Sigmoid colon (tissue), 7 donors: Measurements from ENCODE around the gene GRIK3. TPM values are rescaled to one million over a fixed set of nuclear protein-coding genes. Genes with fewer than 3 reads are reported as not detected.

Experiments
- DNase-seq: peaks from one replicate; pipeline ENCODE4 v3.0.0-alpha.2; 2019
- H3K27ac ChIP-seq, 4 donors: fragments of 200-600 bp; sonication (generic); one replicate each; pipeline ENCODE4 v1.5.1; 2016 to 2019; ENCODE audit warnings: mild to moderate bottlenecking in 1 of 4
- H3K27me3 ChIP-seq, 3 donors: fragments of 200-600 bp; sonication (generic); one replicate each; pipeline ENCODE4 v1.5.1; 2019; ENCODE audit warnings: mild to moderate bottlenecking in 1 of 3
- H3K36me3 ChIP-seq, 4 donors: fragments of 200-600 bp; sonication (generic); one replicate each; pipeline ENCODE4 v1.5.1; 2016 to 2019
- H3K4me1 ChIP-seq, 4 donors: fragments of 200-600 bp; sonication (generic); one replicate each; pipeline ENCODE4 v1.5.1; 2017 to 2019
- H3K4me3 ChIP-seq, 4 donors: fragments of 200-600 bp; sonication (generic); one replicate each; pipeline ENCODE4 v1.5.1; 2017 to 2019; ENCODE audit warnings: mild to moderate bottlenecking in 2 of 4, moderate library complexity in 1 of 4
- H3K9me3 ChIP-seq, 4 donors: fragments of 200-600 bp in 3 of 4; sonication (generic) in 3 of 4; one replicate each; pipeline versions ENCODE4 v1.5.1 to v1.6.1; 2013 to 2019
- EP300 ChIP-seq, 4 donors: sonication (generic); formaldehyde crosslinking; IDR thresholded peaks; one replicate each; pipeline ENCODE4 v1.6.1; 2017; ENCODE audit warnings: antibody characterized with exemption in 4 of 4
- POLR2A ChIP-seq, 2 donors: fragments of 450-650 bp; IDR thresholded peaks; one replicate each; pipeline ENCODE4 v1.6.1; 2016; ENCODE audit warnings: antibody characterized with exemption in 2 of 2, mild to moderate bottlenecking in 2 of 2, moderate library complexity in 2 of 2
- POLR2AphosphoS5 ChIP-seq, 4 donors: sonication (generic); formaldehyde crosslinking; IDR thresholded peaks; one replicate each; pipeline ENCODE4 v1.6.1; 2017; ENCODE audit warnings: antibody characterized with exemption in 4 of 4
- WGBS, 2 donors: extraction: QIAGEN DNeasy Blood & Tissue Kit; methylation state at CpG; one replicate each; pipeline ENCODE4 v1.1.7; 2013; 5-methylcytosine and 5-hydroxymethylcytosine counted together
- intact Hi-C: fragments of 100-400 bp; cut with DNase I; formaldehyde crosslinking; loops from one replicate; pipeline ENCODE4 v1.15.1; 2023
- polyA plus RNA-seq, 3 donors: library from polyadenylated mRNA; stranded (reverse); fragments of 200-250 nt; gene quantifications; one replicate each; pipeline ENCODE4 v1.2.3, GENCODE V29; 2013
- total RNA-seq, 4 donors: library from RNA; depleted of rRNA; stranded (reverse); fragments of >200 nt; gene quantifications; one replicate each; pipeline ENCODE4 v1.1.0, GENCODE V29; 2016
- TF ChIP-seq, protein P1 (sequence below), 4 experiments: fragments of 450-650 bp in 3 of 4; fragments of 200-600 bp in 1 of 4; IDR thresholded peaks; one replicate each; pipeline ENCODE4 v1.5.1; 2016 to 2019; ENCODE audit warnings: antibody characterized with exemption in 4 of 4, mild to moderate bottlenecking in 3 of 4, moderate library complexity in 2 of 4
- donor health status: healthy with polysubstance abuse.
- donor health status: Bipolar disorder and iron deficiency.
- donor health status: healthy.

GRIK3 gene
- total and polyA plus RNA-seq, 7 donors = 0.60 to 7.1 (median 3.4) TPM; not detected in 1

GRCh38 chr1:37010011-37010410 lies 24.3 kb downstream of the GRIK3 start:
- DNase-seq = no peak
- Histone ChIP-seq H3K4me3 (no peak overlapping the region), H3K36me3 (no peaks in the 10 kb centered on the region), H3K27me3 (no peaks in the 10 kb centered on the region), H3K9me3 (no peaks in the 10 kb centered on the region), H3K4me1 (peaks cover 0 to 11% (median 0%) of the 10 kb centered on the region in 4 donors), H3K27ac (no peak overlapping the region)
- intact Hi-C loops = no loop called here
- WGBS, 2 donors = 44 to 64% methylated on average over 4 of the region's 4 CpGs
- TF ChIP-seq POLR2AphosphoS5 (IDR thresholded peaks at IDR 0.05) (no peak), POLR2A (IDR thresholded peaks at IDR 0.05) (no peak), EP300 (IDR thresholded peaks at IDR 0.05) (no peak)
- TF ChIP-seq, protein P1, sequence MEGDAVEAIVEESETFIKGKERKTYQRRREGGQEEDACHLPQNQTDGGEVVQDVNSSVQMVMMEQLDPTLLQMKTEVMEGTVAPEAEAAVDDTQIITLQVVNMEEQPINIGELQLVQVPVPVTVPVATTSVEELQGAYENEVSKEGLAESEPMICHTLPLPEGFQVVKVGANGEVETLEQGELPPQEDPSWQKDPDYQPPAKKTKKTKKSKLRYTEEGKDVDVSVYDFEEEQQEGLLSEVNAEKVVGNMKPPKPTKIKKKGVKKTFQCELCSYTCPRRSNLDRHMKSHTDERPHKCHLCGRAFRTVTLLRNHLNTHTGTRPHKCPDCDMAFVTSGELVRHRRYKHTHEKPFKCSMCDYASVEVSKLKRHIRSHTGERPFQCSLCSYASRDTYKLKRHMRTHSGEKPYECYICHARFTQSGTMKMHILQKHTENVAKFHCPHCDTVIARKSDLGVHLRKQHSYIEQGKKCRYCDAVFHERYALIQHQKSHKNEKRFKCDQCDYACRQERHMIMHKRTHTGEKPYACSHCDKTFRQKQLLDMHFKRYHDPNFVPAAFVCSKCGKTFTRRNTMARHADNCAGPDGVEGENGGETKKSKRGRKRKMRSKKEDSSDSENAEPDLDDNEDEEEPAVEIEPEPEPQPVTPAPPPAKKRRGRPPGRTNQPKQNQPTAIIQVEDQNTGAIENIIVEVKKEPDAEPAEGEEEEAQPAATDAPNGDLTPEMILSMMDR (IDR thresholded peaks at IDR 0.05) = no peak

DNA sequence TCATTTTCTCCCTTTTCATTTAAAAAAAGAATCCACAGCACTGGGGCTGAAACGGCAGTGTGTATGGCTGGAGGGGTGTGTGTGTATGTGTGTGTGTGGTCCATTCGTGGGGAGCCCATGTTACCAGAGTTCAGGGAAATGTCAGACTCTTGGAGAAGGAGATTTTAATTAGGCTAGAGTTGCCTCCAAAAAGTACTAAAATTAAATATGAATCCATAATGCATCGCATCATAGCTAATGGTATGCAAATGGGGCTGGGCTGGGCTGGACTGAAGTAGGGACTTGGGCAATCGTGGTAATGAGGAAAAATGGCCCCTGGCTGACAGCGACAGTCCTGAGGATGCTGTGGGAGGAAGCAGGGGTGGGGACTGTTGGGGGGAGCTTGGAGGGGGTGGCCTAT lies 24.8 kb downstream of the GRIK3 start:
- intact Hi-C loops = no loop called here
- Histone ChIP-seq H3K4me1 (peaks cover 0 to 11% (median 0%) of the 10 kb centered on the region in 4 donors), H3K4me3 (no peak overlapping the region), H3K27me3 (no peaks in the 10 kb centered on the region), H3K36me3 (no peaks in the 10 kb centered on the region), H3K27ac (no peak overlapping the region), H3K9me3 (no peaks in the 10 kb centered on the region)
- WGBS, 2 donors = 51 to 54% methylated on average over 5 of the region's 5 CpGs
- no peak for DNase-seq
- TF ChIP-seq EP300 (IDR thresholded peaks at IDR 0.05) = no peak
- TF ChIP-seq, protein P1 (IDR thresholded peaks at IDR 0.05) = no peak
- no peak for TF ChIP-seq POLR2A (IDR thresholded peaks at IDR 0.05)
- no peak for TF ChIP-seq POLR2AphosphoS5 (IDR thresholded peaks at IDR 0.05)

DNA sequence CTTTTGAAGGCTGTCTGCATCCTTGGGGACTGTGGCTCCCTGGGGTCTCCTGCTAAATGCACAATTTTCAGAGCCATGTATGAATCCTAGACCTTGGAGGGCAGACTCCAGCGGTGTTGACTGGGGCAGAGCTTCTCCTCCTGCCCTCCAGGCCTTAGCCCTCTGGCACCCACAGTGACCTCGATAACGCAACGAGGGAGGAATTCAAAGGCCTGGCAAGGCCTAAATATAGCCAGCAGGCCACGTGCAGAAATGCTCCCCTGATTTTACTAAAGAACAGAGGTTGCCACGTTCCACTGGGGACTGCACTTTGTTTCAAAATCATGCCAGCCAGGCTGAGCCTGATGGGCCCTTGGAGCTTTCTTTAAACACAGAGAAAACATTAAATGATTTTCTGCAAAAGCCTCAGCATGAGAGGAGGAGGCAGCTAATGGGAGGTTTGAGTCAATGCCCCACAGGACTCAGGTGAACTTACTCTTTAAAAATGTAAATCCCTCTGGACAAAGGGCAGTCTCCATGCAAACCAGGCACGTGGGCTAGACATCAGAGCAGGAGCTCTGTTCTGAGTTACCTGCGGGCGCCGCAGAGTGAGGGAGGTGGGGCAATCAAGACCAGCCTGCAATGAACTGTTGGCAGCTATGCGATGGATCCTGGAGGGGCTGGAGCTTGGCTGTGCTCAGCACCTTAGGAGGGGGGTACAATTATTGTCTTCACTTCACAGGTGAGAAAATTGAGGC lies 28.0 kb downstream of the GRIK3 start:
- H3K9me3 ChIP-seq = no peaks in the 10 kb centered on the region
- H3K27me3 ChIP-seq = no peaks in the 10 kb centered on the region
- no peak for TF ChIP-seq POLR2AphosphoS5 (IDR thresholded peaks at IDR 0.05)
- TF ChIP-seq POLR2A (IDR thresholded peaks at IDR 0.05) = no peak
- TF ChIP-seq, protein P1 (IDR thresholded peaks at IDR 0.05) = no peak
- TF ChIP-seq EP300 (IDR thresholded peaks at IDR 0.05) = no peak
- H3K27ac ChIP-seq = no peak overlapping the region
- no peak for DNase-seq
- H3K4me3 ChIP-seq = no peak overlapping the region
- intact Hi-C loops = no loop called here
- WGBS, 2 donors = 47 to 62% methylated on average over 11 of the region's 11 CpGs
- peaks cover 0 to 11% (median 0%) of the 10 kb centered on the region in 4 donors for H3K4me1 ChIP-seq
- no peaks in the 10 kb centered on the region for H3K36me3 ChIP-seq

- no peak overlapping the region for H3K4me3 ChIP-seq
- intact Hi-C loops = no loop called here
- no peaks in the 10 kb centered on the region for H3K9me3 ChIP-seq
- peaks cover 0 to 3% (median 0%) of the 10 kb centered on the region in 3 donors for H3K27me3 ChIP-seq
- TF ChIP-seq POLR2A (IDR thresholded peaks at IDR 0.05) (no peak), EP300 (IDR thresholded peaks at IDR 0.05) (no peak), POLR2AphosphoS5 (IDR thresholded peaks at IDR 0.05) (no peak)
- TF ChIP-seq, protein P1 (IDR thresholded peaks at IDR 0.05) = no peak
- no peaks in the 10 kb centered on the region for H3K36me3 ChIP-seq
- 86 to 91% methylated on average over 3 of the region's 3 CpGs for WGBS, 2 donors
- peaks cover 0 to 11% (median 0%) of the 10 kb centered on the region in 4 donors for H3K4me1 ChIP-seq
- DNase-seq = no peak
- H3K27ac ChIP-seq = no peak overlapping the region
Measured at GRCh38 chr1:37002898-37003297, 31.4 kb downstream of the GRIK3 start.
